Esophagus muscularis mucosa (tissue), 4 donors: ENCODE results near the gene TIMM21. TPM values are rescaled to one million over a fixed set of nuclear protein-coding genes. Genes with fewer than 3 reads are reported as not detected.

ENCODE experiments used
- DNase-seq: peaks from one replicate; pipeline ENCODE4 v3.0.0-alpha.2; 2017; ENCODE audit errors: extremely low spot score
- H3K27ac ChIP-seq, 4 donors: fragments of 200-600 bp; sonication (generic); replicated peaks in 1 of 4; 1 replicate in 3 of 4; 2 replicates in 1 of 4; pipeline ENCODE4 v1.5.1; 2016 to 2019; ENCODE audit warnings: mild to moderate bottlenecking in 1 of 4
- H3K27me3 ChIP-seq, 4 donors: fragments of 200-600 bp; sonication (generic); one replicate each; pipeline versions ENCODE4 v1.5.1 to v1.6.0; 2016 to 2019
- H3K36me3 ChIP-seq, 4 donors: fragments of 200-600 bp; sonication (generic); one replicate each; pipeline ENCODE4 v1.5.1; 2016 to 2019
- H3K4me1 ChIP-seq, 4 donors: fragments of 200-600 bp; sonication (generic); one replicate each; pipeline ENCODE4 v1.5.1; 2016 to 2019
- H3K4me3 ChIP-seq, 4 donors: fragments of 200-600 bp; sonication (generic); 1 replicate in 2 of 4; 2 replicates in 2 of 4; pipeline ENCODE4 v1.5.1; 2016 to 2019; ENCODE audit warnings: mild to moderate bottlenecking in 4 of 4, moderate library complexity in 1 of 4
- H3K9me3 ChIP-seq, 4 donors: fragments of 200-600 bp; sonication (generic); 1 replicate in 3 of 4; 2 replicates in 1 of 4; pipeline ENCODE4 v1.5.1; 2016 to 2019
- EP300 ChIP-seq: sonication (generic); formaldehyde crosslinking; IDR thresholded peaks from one replicate; pipeline ENCODE4 v1.6.1; 2017; ENCODE audit warnings: antibody characterized with exemption
- POLR2A ChIP-seq: fragments of 450-650 bp; IDR thresholded peaks from one replicate; pipeline ENCODE4 v1.6.1; 2017; ENCODE audit warnings: antibody characterized with exemption, moderate library complexity, mild to moderate bottlenecking, low read depth
- POLR2AphosphoS5 ChIP-seq, 2 donors: sonication (generic); formaldehyde crosslinking; IDR thresholded peaks; one replicate each; pipeline ENCODE4 v1.6.1; 2017; ENCODE audit warnings: antibody characterized with exemption in 2 of 2
- WGBS: methylation state at CpG from one replicate; pipeline ENCODE4 v1.1.5; 2018; 5-methylcytosine and 5-hydroxymethylcytosine counted together
- intact Hi-C: fragments of 100-400 bp; cut with DNase I; formaldehyde crosslinking; loops from one replicate; pipeline ENCODE4 v1.15.1; 2023
- total RNA-seq, 4 donors: library from RNA; depleted of rRNA; stranded (reverse); fragments of >200 nt; gene quantifications; one replicate each; pipeline versions ENCODE4 v1.1.0 to v1.2.1, GENCODE V29; 2016
- TF ChIP-seq, protein P1 (sequence below), 3 experiments: fragments of 200-600 bp in 2 of 3; fragments of 450-650 bp in 1 of 3; sonication (generic) in 2 of 3; IDR thresholded peaks; one replicate each; pipeline ENCODE4 v1.5.1; 2017 to 2019; ENCODE audit warnings: antibody characterized with exemption in 3 of 3, mild to moderate bottlenecking in 2 of 3, moderate library complexity in 1 of 3

TIMM21 gene
- total RNA-seq, 4 donors from 2014 or later, result 39.7 to 55.6 (median 46.7) TPM

DNA sequence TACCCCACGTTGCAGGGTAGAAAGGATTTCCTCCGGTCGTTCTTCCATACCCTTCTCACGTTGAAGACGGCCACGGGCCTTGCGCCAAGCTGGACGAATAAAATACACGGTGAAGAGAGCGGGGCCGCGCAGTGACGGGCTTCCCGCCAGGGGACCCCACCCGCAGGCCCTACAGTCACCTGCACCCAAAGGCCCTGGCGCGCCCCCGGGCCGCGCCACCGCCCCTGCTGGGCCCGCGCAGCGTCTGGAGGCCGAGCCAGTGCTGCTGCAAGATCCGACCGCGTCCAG, 888 bp upstream of the TIMM21 start:
- peak overlapping the region; percentile 93 to 96 (median 94) for H3K27ac ChIP-seq
- H3K36me3 ChIP-seq, result peaks cover 0 to 18% (median 0%) of the 10 kb centered on the region in 4 donors
- 4% methylated on average over 7 of the region's 28 CpGs for WGBS
- H3K9me3 ChIP-seq, result no peaks in the 10 kb centered on the region
- no peak for DNase-seq
- TF ChIP-seq, protein P1, sequence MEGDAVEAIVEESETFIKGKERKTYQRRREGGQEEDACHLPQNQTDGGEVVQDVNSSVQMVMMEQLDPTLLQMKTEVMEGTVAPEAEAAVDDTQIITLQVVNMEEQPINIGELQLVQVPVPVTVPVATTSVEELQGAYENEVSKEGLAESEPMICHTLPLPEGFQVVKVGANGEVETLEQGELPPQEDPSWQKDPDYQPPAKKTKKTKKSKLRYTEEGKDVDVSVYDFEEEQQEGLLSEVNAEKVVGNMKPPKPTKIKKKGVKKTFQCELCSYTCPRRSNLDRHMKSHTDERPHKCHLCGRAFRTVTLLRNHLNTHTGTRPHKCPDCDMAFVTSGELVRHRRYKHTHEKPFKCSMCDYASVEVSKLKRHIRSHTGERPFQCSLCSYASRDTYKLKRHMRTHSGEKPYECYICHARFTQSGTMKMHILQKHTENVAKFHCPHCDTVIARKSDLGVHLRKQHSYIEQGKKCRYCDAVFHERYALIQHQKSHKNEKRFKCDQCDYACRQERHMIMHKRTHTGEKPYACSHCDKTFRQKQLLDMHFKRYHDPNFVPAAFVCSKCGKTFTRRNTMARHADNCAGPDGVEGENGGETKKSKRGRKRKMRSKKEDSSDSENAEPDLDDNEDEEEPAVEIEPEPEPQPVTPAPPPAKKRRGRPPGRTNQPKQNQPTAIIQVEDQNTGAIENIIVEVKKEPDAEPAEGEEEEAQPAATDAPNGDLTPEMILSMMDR (IDR thresholded peaks at IDR 0.05), result peak in 1 of 3 experiments; percentile 9
- no peak for TF ChIP-seq POLR2AphosphoS5 (IDR thresholded peaks at IDR 0.05)
- H3K27me3 ChIP-seq, result no peaks in the 10 kb centered on the region
- intact Hi-C loops, result loop anchor here (5.0 kb wide), 2 partner anchors 145 to 350 kb away; partner anchors contain the start of genes CNDP2 and CYB5A
- peak overlapping the region; percentile 63 to 87 (median 80) for H3K4me3 ChIP-seq
- H3K4me1 ChIP-seq, result peaks cover 31 to 53% (median 53%) of the 10 kb centered on the region in 4 donors

DNA sequence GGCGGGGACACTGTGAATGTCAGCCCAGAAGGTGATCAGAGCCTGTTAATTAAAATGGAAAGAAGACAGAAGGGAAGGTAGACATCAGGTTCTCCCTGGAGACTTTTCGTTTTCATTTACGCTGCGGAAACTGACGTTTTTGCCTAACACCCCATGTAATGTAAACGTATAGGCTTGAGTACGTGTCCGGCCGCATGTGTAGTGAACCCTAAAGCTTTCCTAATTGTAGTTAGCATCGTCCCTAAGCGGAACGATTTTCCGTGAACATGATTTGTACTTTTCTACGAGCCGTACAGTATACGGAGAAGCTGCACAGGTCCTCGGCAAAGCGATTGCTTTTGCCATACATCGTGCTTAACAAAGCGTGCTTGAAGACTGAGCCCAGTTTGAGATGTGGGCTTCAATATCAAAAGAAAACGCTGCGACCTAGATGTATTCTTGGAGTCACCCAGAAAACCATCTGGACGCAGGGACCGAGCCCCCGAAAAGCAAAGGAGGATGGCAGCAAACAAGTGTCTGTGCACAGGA, 284 bp downstream of the TIMM21 start:
- Histone ChIP-seq H3K27me3 (no peaks in the 10 kb centered on the region), H3K4me3 (peak overlapping the region; percentile 63 to 87 (median 80)), H3K27ac (peak overlapping the region; percentile 93 to 96 (median 94)), H3K36me3 (peaks cover 0 to 18% (median 0%) of the 10 kb centered on the region in 4 donors), H3K9me3 (no peaks in the 10 kb centered on the region), H3K4me1 (peaks cover 35 to 65% (median 61%) of the 10 kb centered on the region in 4 donors)
- DNase-seq, result no peak
- WGBS, result 1% methylated on average over 22 of the region's 25 CpGs
- intact Hi-C loops, result loop anchor here (5.0 kb wide), 2 partner anchors 144 to 349 kb away; partner anchors contain the start of genes CNDP2 and CYB5A
- no peak for TF ChIP-seq POLR2A
- no peak for TF ChIP-seq EP300

DNA sequence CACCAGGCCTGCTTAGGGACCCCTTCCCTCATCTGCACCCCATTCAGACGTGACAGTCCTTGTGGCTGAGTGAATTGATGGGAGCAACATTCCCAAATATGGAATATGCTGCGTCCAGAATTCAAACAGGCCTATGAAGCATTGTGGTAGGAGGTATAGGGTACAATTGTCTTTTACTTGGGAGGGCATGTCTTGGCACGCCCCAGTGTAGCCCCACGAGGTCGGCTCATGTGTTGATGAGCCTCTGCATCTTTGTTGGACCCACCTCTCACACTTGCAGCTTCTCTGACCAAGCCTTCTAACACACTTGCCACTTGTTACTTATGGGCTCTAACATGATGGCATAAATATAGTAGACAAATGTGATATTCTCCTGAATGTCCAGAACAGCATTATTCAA, 1.6 kb downstream of the TIMM21 start:
- 82% methylated on average over 5 of the region's 5 CpGs for WGBS
- no peak for DNase-seq
- H3K27ac ChIP-seq, result no peak overlapping the region
- no peaks in the 10 kb centered on the region for H3K9me3 ChIP-seq
- intact Hi-C loops, result loop anchor here (5.0 kb wide), 2 partner anchors 142 to 347 kb away; partner anchors contain the start of genes CNDP2 and CYB5A
- H3K27me3 ChIP-seq, result no peaks in the 10 kb centered on the region
- H3K4me1 ChIP-seq, result peaks cover 35 to 66% (median 61%) of the 10 kb centered on the region in 4 donors
- no peak for TF ChIP-seq POLR2A
- TF ChIP-seq, protein P1 (IDR thresholded peaks at IDR 0.05), result no peak
- TF ChIP-seq POLR2AphosphoS5 (IDR thresholded peaks at IDR 0.05), result no peak
- TF ChIP-seq EP300, result no peak
- peaks cover 0 to 27% (median 8%) of the 10 kb centered on the region in 4 donors for H3K36me3 ChIP-seq
- peak overlapping the region in 3 of 4 donors; percentile 17 to 87 (median 77) for H3K4me3 ChIP-seq

DNA sequence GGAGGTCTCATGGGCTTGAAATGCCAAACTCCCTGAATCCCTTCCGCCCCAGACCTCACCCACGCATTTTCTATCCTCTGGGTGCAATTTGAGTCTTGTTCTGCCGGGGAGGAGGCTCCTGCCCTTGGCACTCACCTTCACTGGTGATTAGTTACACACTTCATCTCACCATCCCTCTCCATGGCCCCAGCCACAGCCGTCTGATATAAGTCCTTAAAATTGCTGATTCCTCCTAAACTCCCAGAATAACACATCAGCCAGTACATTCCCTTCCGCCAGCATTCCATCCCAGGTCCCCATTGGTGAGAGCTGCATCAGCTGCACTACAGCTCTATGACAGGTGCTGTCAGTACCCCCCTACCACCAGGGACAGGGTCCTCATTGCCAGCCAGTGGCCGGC, 3.9 kb downstream of the TIMM21 start:
- Histone ChIP-seq H3K4me1 (peaks cover 32 to 53% (median 48%) of the 10 kb centered on the region in 4 donors), H3K4me3 (no peak overlapping the region), H3K27me3 (no peaks in the 10 kb centered on the region), H3K9me3 (no peaks in the 10 kb centered on the region), H3K27ac (peak overlapping the region in 1 of 4 donors; percentile 13), H3K36me3 (peaks cover 17 to 48% (median 28%) of the 10 kb centered on the region in 4 donors)
- intact Hi-C loops, result no loop called here
- no peak for TF ChIP-seq EP300
- no peak for TF ChIP-seq POLR2AphosphoS5 (IDR thresholded peaks at IDR 0.05)
- TF ChIP-seq, protein P1 (IDR thresholded peaks at IDR 0.05), result no peak
- TF ChIP-seq POLR2A, result no peak
- DNase-seq, result no peak
- WGBS, result 81% methylated on average over 5 of the region's 6 CpGs

GRCh38 chr18:74152857-74153256, 4.5 kb downstream of the TIMM21 start:
- intact Hi-C loops, result no loop called here
- Histone ChIP-seq H3K9me3 (no peaks in the 10 kb centered on the region), H3K27me3 (no peaks in the 10 kb centered on the region), H3K27ac (no peak overlapping the region), H3K4me3 (no peak overlapping the region), H3K36me3 (peaks cover 18 to 54% (median 31%) of the 10 kb centered on the region in 4 donors), H3K4me1 (peaks cover 31 to 50% (median 45%) of the 10 kb centered on the region in 4 donors)
- WGBS, result 92% methylated on average over 2 of the region's 2 CpGs
- DNase-seq, result no peak
- TF ChIP-seq POLR2AphosphoS5 (IDR thresholded peaks at IDR 0.05) (no peak), EP300 (no peak), POLR2A (no peak)
- TF ChIP-seq, protein P1 (IDR thresholded peaks at IDR 0.05), result no peak
